ENCODE data around the gene ATN1. TPM values are rescaled to one million over a fixed set of nuclear protein-coding genes. Genes with fewer than 3 reads are reported as not detected.
A peak's percentile ranks its signal among the peaks of the same experiment; 100 is the strongest.

The ATN1 gene
- total and polyA plus RNA-seq, 10 donors = 10.1 to 112 (median 73.1) TPM

GRCh38 chr12:6936194-6936635 lies 8.5 kb downstream of the ATN1 start:
- Histone ChIP-seq H3K4me3 (peak overlapping the region in 1 of 8 donors; percentile 90), H3K27ac (peak overlapping the region in 7 of 8 donors; percentile 92 to 98 (median 96)), H3K4me1 (peaks cover 24 to 80% (median 64%) of the 10 kb centered on the region in 6 donors), H3K36me3 (peaks cover 0 to 57% (median 22%) of the 10 kb centered on the region in 6 donors), H3K9me3 (no peaks in the 10 kb centered on the region), H3K27me3 (replicated peaks in 1 of 7) (no peaks in the 10 kb centered on the region)
- no peak for DNase-seq
- TF ChIP-seq POLR2A (IDR thresholded peaks at IDR 0.05) (no peak), CTCF (IDR thresholded peaks at IDR 0.05 in 8 of 11, conservative IDR thresholded peaks at IDR 0.05 in 3 of 11) (no peak), POLR2AphosphoS5 (IDR thresholded peaks at IDR 0.05) (no peak)
- intact Hi-C loops (cut with DNase I; ENCODE audit: low total_unique reads) = no loop called here
- WGBS, 5 donors = 66 to 85% (median 71%) methylated on average over 3 of the region's 3 CpGs

- Histone ChIP-seq H3K36me3 (peaks cover 0 to 64% (median 25%) of the 10 kb centered on the region in 6 donors), H3K27me3 (replicated peaks in 1 of 7) (no peaks in the 10 kb centered on the region), H3K27ac (peak overlapping the region; percentile 90 to 98 (median 96)), H3K4me1 (peaks cover 19 to 80% (median 61%) of the 10 kb centered on the region in 6 donors), H3K4me3 (peak overlapping the region; percentile 49 to 90 (median 67)), H3K9me3 (no peaks in the 10 kb centered on the region)
- DNase-seq = peak; percentile 92
- WGBS, 5 donors = 10 to 16% (median 15%) methylated on average over 31 to 36 of the region's 36 CpGs
- intact Hi-C loops (cut with DNase I; ENCODE audit: low total_unique reads) = no loop called here
- TF ChIP-seq POLR2AphosphoS5 (IDR thresholded peaks at IDR 0.05) (peak; percentile 56 to 67 (median 65)), POLR2A (IDR thresholded peaks at IDR 0.05) (no peak), CTCF (IDR thresholded peaks at IDR 0.05 in 8 of 11, conservative IDR thresholded peaks at IDR 0.05 in 3 of 11) (peak in 1 of 11 experiments; percentile 23)
Measured at GRCh38 chr12:6936636-6937480, 9.1 kb downstream of the ATN1 start.

- Histone ChIP-seq H3K27ac (peak overlapping the region; percentile 90 to 98 (median 96)), H3K27me3 (replicated peaks in 1 of 7) (no peaks in the 10 kb centered on the region), H3K4me1 (peaks cover 20 to 78% (median 60%) of the 10 kb centered on the region in 6 donors), H3K36me3 (peaks cover 0 to 65% (median 25%) of the 10 kb centered on the region in 6 donors), H3K9me3 (no peaks in the 10 kb centered on the region), H3K4me3 (peak overlapping the region; percentile 49 to 90 (median 67))
- peak; percentile 99 for DNase-seq
- peak; percentile 99 to 100 (median 99) for TF ChIP-seq POLR2AphosphoS5 (IDR thresholded peaks at IDR 0.05)
- TF ChIP-seq POLR2A (IDR thresholded peaks at IDR 0.05) = peak; percentile 34 to 58 (median 57)
- TF ChIP-seq CTCF (IDR thresholded peaks at IDR 0.05 in 8 of 11, conservative IDR thresholded peaks at IDR 0.05 in 3 of 11) = peak; percentile 94 to 99 (median 98)
- WGBS, 5 donors = 0 to 1% (median 1%) methylated on average over 21 to 80 of the region's 80 CpGs
- intact Hi-C loops (cut with DNase I; ENCODE audit: low total_unique reads) = no loop called here
Measured at GRCh38 chr12:6937481-6938352, 10.0 kb downstream of the ATN1 start.

All from spleen (tissue), 11 donors.